K562 (cell line): ENCODE measurements around the gene MTRF1L. TPM values are rescaled to one million over a fixed set of nuclear protein-coding genes. Genes with fewer than 3 reads are reported as not detected.

Source experiments
- ATAC-seq: fragments of 200-7000 bp; cut with Tn5 transposase; 3 replicates; pipeline ENCODE4 v1.9.1; 2020; ENCODE audit warnings: moderate library complexity
- Bru-seq: library from RNA; stranded (reverse); fragments of 400-500 nt; gene quantifications from one replicate; lab custom pipeline; 2021; lab: Mats Ljungman, UMichigan
- BruChase-seq, 2 experiments: library from RNA; stranded (reverse); fragments of 400-500 nt; gene quantifications; one replicate each; lab custom pipeline; 2021; lab: Mats Ljungman, UMichigan
- BruUV-seq: library from RNA; stranded (reverse); fragments of 400-500 nt; replicated peaks from 2 replicates; lab custom pipeline; 2021; lab: Mats Ljungman, UMichigan
- CTCF ChIA-PET: fragments of 300-600 bp; formaldehyde crosslinking; extraction: SDS; loops from one replicate; lab custom pipeline; 2021; ENCODE audit warnings: low intra/inter-chr PET ratio; lab: Yijun Ruan, JAX
- POLR2A ChIA-PET: fragments of 300-600, 350-650 bp; sonication (Branson Sonifier 250); formaldehyde crosslinking; extraction: SDS; loops from one replicate; lab custom pipeline; 2021; ENCODE audit warnings: antibody characterized with exemption, inconsistent platforms; lab: Yijun Ruan, JAX
- DNase-seq, 4 experiments: peaks; one replicate each; pipeline versions ENCODE4 v3.0.0 to v3.0.0-alpha.2; 2011 to 2018; ENCODE audit warnings: low spot score in 3 of 4, mixed read lengths in 3 of 4; ENCODE audit errors: extremely low read depth in 1 of 4
- FAIRE-seq: peaks from 2 replicates; lab custom pipeline; 2011; peaks lifted over from hg19 to GRCh38; lab: Jason Lieb, UNC
- H2AFZ ChIP-seq: 2 replicates; pipeline ENCODE4 v1.6.0; 2011; ENCODE audit warnings: low read depth, low read length, control low read depth, inconsistent platforms
- H3K27ac ChIP-seq: fragments of 200-600 bp; 3 replicates; pipeline ENCODE4 v1.8.0; 2011; ENCODE audit warnings: low read depth, mild to moderate bottlenecking, control low read depth, inconsistent platforms, low read length, moderate library complexity, mixed read lengths; ENCODE audit errors: extremely low read depth
- H3K27me3 ChIP-seq, 2 experiments: fragments of 300-600 bp in 1 of 2; 2 replicates in 1 of 2; 3 replicates in 1 of 2; pipeline versions ENCODE4 v1.6.0 to v1.8.0; 2011; ENCODE audit warnings: inconsistent platforms in 2 of 2, low read length in 2 of 2, mild to moderate bottlenecking in 1 of 2, mixed read lengths in 1 of 2, moderate library complexity in 1 of 2; ENCODE audit not compliant: control insufficient read depth in 2 of 2, insufficient read depth in 2 of 2
- H3K36me3 ChIP-seq: fragments of 300-600 bp; 3 replicates; pipeline ENCODE4 v1.8.0; 2011; ENCODE audit warnings: mild to moderate bottlenecking, low read length, inconsistent platforms; ENCODE audit not compliant: control insufficient read depth, insufficient read depth
- H3K4me1 ChIP-seq, 2 experiments: fragments of 200-600 bp in 1 of 2; replicated peaks in 1 of 2; 2 replicates in 1 of 2; 3 replicates in 1 of 2; pipeline versions ENCODE4 v1.5.1 to v1.8.0; 2011; ENCODE audit warnings: inconsistent platforms in 2 of 2, low read length in 2 of 2, mild to moderate bottlenecking in 1 of 2, mixed read lengths in 1 of 2, moderate library complexity in 1 of 2; ENCODE audit not compliant: control insufficient read depth in 2 of 2, insufficient read depth in 2 of 2
- H3K4me2 ChIP-seq: 2 replicates; pipeline ENCODE4 v1.6.1; 2011; ENCODE audit warnings: low read length, control low read depth, inconsistent platforms, mixed read lengths; ENCODE audit not compliant: insufficient read depth
- H3K4me3 ChIP-seq: fragments of 200-600 bp; sonication (generic), shearing (Covaris generic); 2 replicates; pipeline ENCODE4 v1.5.1; 2016; ENCODE audit warnings: control low read depth, inconsistent platforms
- H3K79me2 ChIP-seq: fragments of 200-600 bp; 3 replicates; pipeline ENCODE4 v1.8.0; 2011; ENCODE audit warnings: low read length, inconsistent platforms; ENCODE audit not compliant: control insufficient read depth, insufficient read depth
- H3K9ac ChIP-seq, 2 experiments: 2 replicates each; pipeline versions ENCODE4 v1.6.0 to v1.6.1; 2011; ENCODE audit warnings: low read depth in 2 of 2, low read length in 2 of 2, control low read depth in 1 of 2, inconsistent platforms in 1 of 2, mild to moderate bottlenecking in 1 of 2, mixed read lengths in 1 of 2; ENCODE audit not compliant: insufficient read depth in 1 of 2
- H3K9me1 ChIP-seq: one replicate; pipeline ENCODE4 v1.6.0; 2011; ENCODE audit warnings: inconsistent platforms, mild to moderate bottlenecking, low read length, moderate library complexity; ENCODE audit not compliant: control insufficient read depth, insufficient read depth
- H3K9me3 ChIP-seq: replicated peaks from 2 replicates; pipeline ENCODE4 v1.5.1; 2011; ENCODE audit warnings: low read depth, low read length, inconsistent platforms; ENCODE audit not compliant: control insufficient read depth, insufficient read depth
- H4K20me1 ChIP-seq: replicated peaks from 2 replicates; pipeline ENCODE4 v1.6.1; 2011; ENCODE audit warnings: low read length, inconsistent platforms, mixed read lengths; ENCODE audit not compliant: control insufficient read depth, insufficient read depth
- HDAC6 ChIP-seq: IDR thresholded peaks from 2 replicates; pipeline ENCODE4 v1.6.1; 2012; ENCODE audit warnings: low read depth, mild to moderate bottlenecking, control low read depth, inconsistent platforms, low read length, moderate library complexity
- HES1 ChIP-seq: fragments of 450-650 bp; IDR thresholded peaks from 2 replicates; pipeline ENCODE4 v1.6.1; 2016; ENCODE audit warnings: low read depth, mild to moderate bottlenecking, moderate library complexity
- JUN ChIP-seq, 2 experiments: sonication (generic) in 1 of 2; formaldehyde crosslinking in 1 of 2; IDR thresholded peaks; 2 replicates each; pipeline versions ENCODE4 v1.6.1 to v1.8.0; 2012 to 2022; ENCODE audit warnings: borderline replicate concordance in 2 of 2, mild to moderate bottlenecking in 2 of 2, improper control_type of control experiment in 1 of 2, low read depth in 1 of 2, low read length in 1 of 2, missing genetic modification reagents in 1 of 2
- MCM2 ChIP-seq: fragments of 450-650 bp; IDR thresholded peaks from 2 replicates; pipeline ENCODE4 v1.6.1; 2017; ENCODE audit warnings: low read depth, mild to moderate bottlenecking
- MITF ChIP-seq: IDR thresholded peaks from 2 replicates; pipeline ENCODE4 v1.6.1; 2014; ENCODE audit warnings: antibody characterized with exemption
- POLR2B ChIP-seq: fragments of 450-650 bp; IDR thresholded peaks from 2 replicates; pipeline ENCODE4 v1.6.1; 2018; ENCODE audit warnings: low read depth; ENCODE audit not compliant: partially characterized antibody
- ZBTB34 ChIP-seq: fragments of 250-450 bp; sonication (Bioruptor Pico); IDR thresholded peaks from 2 replicates; pipeline ENCODE4 v1.8.0; 2021; ENCODE audit warnings: mild to moderate bottlenecking, moderate library complexity
- WGBS: fragments of 100-300 bp; shearing (Covaris generic); methylation state at CpG from one replicate; pipeline ENCODE4 v1.1.6; 2016; ENCODE audit warnings: low coverage, mixed read lengths; ENCODE audit not compliant: insufficient coverage; ENCODE audit errors: missing lambda C conversion rate; 5-methylcytosine and 5-hydroxymethylcytosine counted together
- in situ Hi-C: fragments of 300-500 bp; cut with MboI; formaldehyde crosslinking; loops from 4 replicates; pipeline ENCODE4 v1.15.0; 2018; ENCODE audit warnings: inconsistent platforms, mixed read lengths
- intact Hi-C: fragments of 100-400 bp; cut with micrococcal nuclease; formaldehyde crosslinking; loops from 2 replicates; pipeline ENCODE4 v1.14.2; 2022
- long read RNA-seq, 3 experiments: library from polyadenylated mRNA in 2 of 3; library from RNA in 1 of 3; unstranded in 2 of 3; stranded (forward) in 1 of 3; transcript quantifications; one replicate each; pipeline ENCODE4 v2.0.0, GENCODE V29; 2019 to 2022
- polyA minus RNA-seq, 3 experiments: library from RNA; depleted of rRNA, polyadenylated mRNA; stranded (reverse); fragments of >200 nt; gene quantifications; 2 replicates each; pipeline ENCODE4 v1.2.3, GENCODE V29; 2011
- polyA plus RNA-seq, 8 experiments: library from polyadenylated mRNA; depleted of rRNA in 4 of 8; stranded (reverse) in 5 of 8; unstranded in 3 of 8; fragments of >200 nt; fragmentation: Nextera tagmentation in 2 of 8; fragmentation: Illumina TruSeq in 1 of 8; extraction: Ambion mirVana in 2 of 8; extraction: Trizol in 1 of 8; gene quantifications; 2 replicates each; pipeline versions ENCODE4 v1.2.1 to v1.2.3, GENCODE V29; 2011 to 2014; ENCODE audit warnings: inconsistent platforms in 1 of 8, missing spikeins in 1 of 8
- total RNA-seq, 7 experiments: library from RNA; depleted of rRNA in 6 of 7; stranded (reverse); fragments of >200 nt in 6 of 7; fragmentation: Illumina TruSeq in 2 of 7; extraction: Trizol in 2 of 7; gene quantifications; 2 replicates each; pipeline versions ENCODE4 v1.2.1 to v1.2.3, GENCODE V29; 2011 to 2021; ENCODE audit warnings: low replicate concordance in 1 of 7

The MTRF1L gene
- 28.0 and 73.8 TPM in 2 replicates for total RNA-seq (2011; cell fraction: chromatin; rRNA removed; ENCODE audit: low replicate concordance)
- 11.5 and 18.9 TPM in 2 replicates for total RNA-seq (2011; cell fraction: nucleolus; rRNA removed)
- 32.5 and 44.7 TPM in 2 replicates for total RNA-seq (2011; cell fraction: nucleoplasm; rRNA removed)
- total RNA-seq (2014; rRNA removed) (26.7 and 29.6 TPM in 2 replicates), total RNA-seq (2014; rRNA removed; fragmentation: Illumina TruSeq; extraction: Trizol) (34.0 and 34.8 TPM in 2 replicates), total RNA-seq (2015; rRNA removed; fragmentation: Illumina TruSeq; extraction: Trizol) (27.3 and 32.3 TPM in 2 replicates), total RNA-seq (2021) (31.6 and 33.1 TPM in 2 replicates), polyA plus RNA-seq (2011; rRNA removed) (21.7 and 30.2 TPM in 2 replicates), polyA plus RNA-seq (2014; fragmentation: Illumina TruSeq; extraction: Trizol) (23.3 and 31.1 TPM in 2 replicates), polyA plus RNA-seq (2014; fragmentation: Nextera tagmentation; extraction: Ambion mirVana) (10 to 100 TPM; 10.7 to 13.7 TPM), polyA plus RNA-seq (2014; rRNA removed) (25.0 and 29.2 TPM in 2 replicates), polyA minus RNA-seq (2011; rRNA and poly(A)+ RNA removed) (34.4 and 42.3 TPM in 2 replicates), Bru-seq, nascent RNA (percentile 97 among the genes with signal in this experiment), BruChase-seq, experiment 1, labeled RNA remaining after a 2-hour chase (percentile 90 among the genes with signal in this experiment), BruChase-seq, experiment 2, labeled RNA remaining after a 6-hour chase (percentile 85 among the genes with signal in this experiment)
- polyA plus RNA-seq (2011; cell fraction: cytosol; rRNA removed): 4.4 and 6.5 TPM in 2 replicates
- polyA plus RNA-seq (2011; cell fraction: nucleus; rRNA removed): 18.8 and 19.6 TPM in 2 replicates
- polyA plus RNA-seq (2012): 22.0 and 22.6 TPM in 2 replicates
- polyA minus RNA-seq (2011; cell fraction: cytosol; rRNA and poly(A)+ RNA removed): 5.6 and 10.9 TPM in 2 replicates
- 43.5 and 72.9 TPM in 2 replicates for polyA minus RNA-seq (2011; cell fraction: nucleus; rRNA and poly(A)+ RNA removed)
- long read RNA-seq, experiment 1, transcript MTRF1L-203 (7 exons, 3,676 nt): major isoform, 39 of 172 reads
- long read RNA-seq, experiment 1, transcript MTRF1L-208 (7 exons, 3,651 nt): minor isoform, 32 of 172 reads
- long read RNA-seq, experiment 1, transcript MTRF1L-201 (6 exons, 3,431 nt): minor isoform, 8 of 172 reads
- long read RNA-seq, experiment 1, transcript MTRF1L-202 (6 exons, 3,539 nt): minor isoform, 19 of 172 reads
- long read RNA-seq, experiment 1, partial matches to known transcripts: 14 of 172 reads
- long read RNA-seq, experiment 1, other reads (novel, unspliced or antisense): 55 of 172 reads
- long read RNA-seq, experiment 2, transcript MTRF1L-203 (7 exons, 3,676 nt): major isoform, 9 of 50 reads
- long read RNA-seq, experiment 2, transcript MTRF1L-208 (7 exons, 3,651 nt): minor isoform, 5 of 50 reads
- long read RNA-seq, experiment 2, partial matches to known transcripts: 7 of 50 reads
- long read RNA-seq, experiment 2, other reads (novel, unspliced or antisense): 25 of 50 reads
- long read RNA-seq, experiment 3, transcript MTRF1L-208 (7 exons, 3,651 nt): minor isoform, 6 of 32 reads
- long read RNA-seq, experiment 3, transcript MTRF1L-203 (7 exons, 3,676 nt): major isoform, 9 of 32 reads
- long read RNA-seq, experiment 3, partial matches to known transcripts: 2 of 32 reads
- long read RNA-seq, experiment 3, other reads (novel, unspliced or antisense): 9 of 32 reads

GRCh38 chr6:153002613-153003365, at the start of gene MTRF1L:
Gene MTRF1L (minus strand): TSS chr6:153002709. CDS start chr6:153002685, 24 bp downstream.
- Histone ChIP-seq H3K4me1 (peaks cover 0 to 3% of the 10 kb centered on the region in 2 experiments; a peak in 2 of 5 replicates), H3K9me3 (peaks cover 6% of the 10 kb centered on the region), H3K9ac (peak within 1 kb of the TSS; percentile 93 to 96), H2AFZ (peak within 1 kb of the TSS; percentile 86), H3K27ac (peak within 1 kb of the TSS; percentile 88), H3K36me3 (peaks cover 34% of the 10 kb centered on the region), H3K4me3 (peak within 1 kb of the TSS; percentile 89), H3K4me2 (peak within 1 kb of the TSS; percentile 98), H3K79me2 (peaks cover 68% of the 10 kb centered on the region), H4K20me1 (no peaks in the 10 kb centered on the region), H3K9me1 (no peaks in the 10 kb centered on the region), H3K27me3 (no peaks in the 10 kb centered on the region; a peak in 1 of 5 replicates)
- intact Hi-C loops (loop anchor here (2.0 to 5.0 kb wide), 3 partner anchors 20 to 1610 kb away; partner anchors contain the start of genes FBXO5 and ZBTB2), in situ Hi-C loops (no loop called here)
- POLR2A ChIA-PET: interaction anchor here (0.7 to 3.5 kb wide), 3 partner anchors 19 kb away, joined by 3 to 37 read pairs (median 6); partner anchors contain the start of gene FBXO5
- FAIRE-seq (peak; percentile 95), ATAC-seq (peak; percentile 92), DNase-seq (peak; percentile 94 to 100 (median 95))
- BruUV-seq: TSS peak; percentile 88
- CTCF ChIA-PET: no interaction called here
- WGBS: under 1% methylated on average over 47 of the region's 52 CpGs
- TF ChIP-seq HES1 (0 out of 2 replicates have a peak, but pooled peaks have one; percentile 48), MCM2 (no peak), MITF (no peak), JUN (IDR thresholded peaks at IDR 0.05; ENCODE audit: borderline replicate concordance, low read depth, low read length) (no peak), JUN (CRISPR knock-in tag; IDR thresholded peaks at IDR 0.05; ENCODE audit: borderline replicate concordance) (no peak), HDAC6 (no peak), ZBTB34 (CRISPR knock-in tag) (no peak), POLR2B (peak; percentile 68)
